IMR-90 (cell line): ENCODE results near the gene CBX8. TPM values are rescaled to one million over a fixed set of nuclear protein-coding genes. Genes with fewer than 3 reads are reported as not detected.

Source experiments
- ELK1 ChIP-seq: fragments of 150-350 bp; IDR thresholded peaks from 2 replicates; pipeline ENCODE4 v1.6.1; 2016; ENCODE audit warnings: low read depth, mild to moderate bottlenecking, low read length, moderate library complexity, borderline replicate concordance
- MAZ ChIP-seq: IDR thresholded peaks from 2 replicates; pipeline ENCODE4 v1.6.1; 2012; ENCODE audit warnings: low read depth, mild to moderate bottlenecking, low read length, improper control_type of control experiment, moderate library complexity, borderline replicate concordance
- NFE2L2 ChIP-seq: fragments of 150-350 bp; IDR thresholded peaks from 2 replicates; pipeline ENCODE4 v1.6.1; 2016; ENCODE audit warnings: low read depth, mild to moderate bottlenecking, low read length
- USF2 ChIP-seq: fragments of 150-350 bp; IDR thresholded peaks from 2 replicates; pipeline ENCODE4 v1.6.1; 2017; ENCODE audit warnings: mild to moderate bottlenecking, antibody characterized with exemption, low read length, low read depth
- polyA plus RNA-seq, 3 experiments: library from polyadenylated mRNA; depleted of rRNA; stranded (reverse); fragments of >200 nt; gene quantifications; 2 replicates each; pipeline ENCODE4 v1.2.3, GENCODE V29; 2012; ENCODE audit warnings: low replicate concordance in 1 of 3
- total RNA-seq: library from RNA; depleted of rRNA; stranded (reverse); fragments of >200 nt; gene quantifications from 2 replicates; pipeline ENCODE4 v1.2.3, GENCODE V29; 2012

Gene CBX8
- total and polyA plus RNA-seq, 2 of the 4 experiments (the other 2 are of a cell fraction), result 3.2 to 5.4 TPM

GRCh38 chr17:79789943-79790804 lies 6.7 kb downstream of the CBX8 start (continued):
- peak; percentile 34; the same call in 1 of the 2 replicates for TF ChIP-seq MAZ
- no peak for TF ChIP-seq ELK1
- no peak for TF ChIP-seq NFE2L2
- TF ChIP-seq USF2, result no peak
